IMR-90 (cell line): Measurements from ENCODE around the gene RBPJL. TPM values are rescaled to one million over a fixed set of nuclear protein-coding genes. Genes with fewer than 3 reads are reported as not detected.

ENCODE experiments used
- ATAC-seq: fragments of 200-7000 bp; cut with Tn5 transposase; 2 replicates; pipeline ENCODE4 v1.9.1; 2020; ENCODE audit warnings: low read depth, mild to moderate bottlenecking, moderate library complexity
- BruUV-seq: library from RNA; stranded (reverse); fragments of 400-500 nt; replicated peaks from 2 replicates; lab custom pipeline; 2021; lab: Mats Ljungman, UMichigan
- CTCF ChIA-PET: fragments of 300-600 bp; formaldehyde crosslinking; extraction: SDS; loops from one replicate; lab custom pipeline; 2021; ENCODE audit warnings: antibody characterized with exemption; lab: Yijun Ruan, JAX
- POLR2A ChIA-PET: fragments of 300-600 bp; sonication (Branson Sonifier 250); formaldehyde crosslinking; loops from one replicate; lab custom pipeline; 2022; ENCODE audit warnings: antibody characterized with exemption; ENCODE audit not compliant: unreplicated experiment; lab: Charles Lee
- DNase-seq: peaks from one replicate; pipeline ENCODE4 v3.0.0; 2013
- H2AFZ ChIP-seq: replicated peaks from 2 replicates; pipeline ENCODE3; 2013; ENCODE audit warnings: low read length, mild to moderate bottlenecking; ENCODE audit not compliant: poor library complexity
- H2AK5ac ChIP-seq: 2 replicates; pipeline ENCODE4 v1.6.1; 2013; ENCODE audit warnings: low read depth, low read length, inconsistent platforms
- H2AK9ac ChIP-seq: replicated peaks from 2 replicates; pipeline ENCODE3; 2013; ENCODE audit warnings: mild to moderate bottlenecking, low read depth, low read length, moderate library complexity; ENCODE audit not compliant: poor library complexity
- H2BK120ac ChIP-seq: 2 replicates; pipeline ENCODE4 v1.6.1; 2013; ENCODE audit warnings: low read depth, low read length, inconsistent platforms
- H2BK15ac ChIP-seq: 3 replicates; pipeline ENCODE4 v1.6.1; 2013; ENCODE audit warnings: low read depth, low read length, inconsistent platforms
- H2BK20ac ChIP-seq: 2 replicates; pipeline ENCODE4 v1.6.1; 2013; ENCODE audit warnings: low read depth, mild to moderate bottlenecking, inconsistent platforms, low read length, moderate library complexity
- H2BK5ac ChIP-seq: 2 replicates; pipeline ENCODE4 v1.6.1; 2013; ENCODE audit warnings: mild to moderate bottlenecking, low read depth, low read length, inconsistent platforms; ENCODE audit not compliant: poor library complexity, severe bottlenecking
- H3K14ac ChIP-seq: replicated peaks from 2 replicates; pipeline ENCODE4 v1.6.1; 2013; ENCODE audit warnings: low read depth, low read length, inconsistent platforms
- H3K18ac ChIP-seq: 2 replicates; pipeline ENCODE4 v1.6.1; 2013; ENCODE audit warnings: low read depth, low read length, control low read depth
- H3K23ac ChIP-seq: 2 replicates; pipeline ENCODE4 v1.6.1; 2013; ENCODE audit warnings: low read depth, low read length, inconsistent platforms
- H3K27ac ChIP-seq: 2 replicates; pipeline ENCODE4 v1.5.1; 2013; ENCODE audit warnings: mild to moderate bottlenecking, control low read depth, low read length; ENCODE audit not compliant: insufficient read depth
- H3K27me3 ChIP-seq: 2 replicates; pipeline ENCODE4 v1.6.1; 2013; ENCODE audit warnings: low read length; ENCODE audit not compliant: control insufficient read depth, insufficient read depth
- H3K36me3 ChIP-seq: 2 replicates; pipeline ENCODE4 v1.6.1; 2013; ENCODE audit warnings: low read length, mixed read lengths; ENCODE audit not compliant: control insufficient read depth, insufficient read depth
- H3K4ac ChIP-seq: 2 replicates; pipeline ENCODE4 v1.6.1; 2013; ENCODE audit warnings: low read depth, low read length, inconsistent platforms
- H3K4me1 ChIP-seq: 2 replicates; pipeline ENCODE4 v1.6.1; 2013; ENCODE audit warnings: low read length, mixed read lengths; ENCODE audit not compliant: control insufficient read depth, insufficient read depth
- H3K4me2 ChIP-seq: 2 replicates; pipeline ENCODE4 v1.6.1; 2013; ENCODE audit warnings: low read depth, mild to moderate bottlenecking, control low read depth, low read length, moderate library complexity
- H3K4me3 ChIP-seq: 2 replicates; pipeline ENCODE4 v1.5.1; 2013; ENCODE audit warnings: low read depth, mild to moderate bottlenecking, control low read depth, low read length, moderate library complexity; ENCODE audit not compliant: insufficient read depth
- H3K56ac ChIP-seq: 2 replicates; pipeline ENCODE4 v1.6.1; 2013; ENCODE audit warnings: low read length, inconsistent platforms; ENCODE audit not compliant: insufficient read depth; ENCODE audit errors: extremely low read depth
- H3K79me1 ChIP-seq, 2 experiments: 2 replicates each; pipeline ENCODE4 v1.6.1; 2013; ENCODE audit warnings: low read length in 2 of 2, inconsistent platforms in 1 of 2, low read depth in 1 of 2
- H3K9ac ChIP-seq: 2 replicates; pipeline ENCODE4 v1.6.1; 2013; ENCODE audit warnings: low read depth, low read length, control low read depth
- H3K9me1 ChIP-seq: 2 replicates; pipeline ENCODE4 v1.6.1; 2013; ENCODE audit warnings: low read length, inconsistent platforms; ENCODE audit not compliant: insufficient read depth
- H3K9me3 ChIP-seq: 2 replicates; pipeline ENCODE4 v1.6.1; 2013; ENCODE audit warnings: low read length; ENCODE audit not compliant: control insufficient read depth, insufficient read depth
- H4K20me1 ChIP-seq: 2 replicates; pipeline ENCODE4 v1.6.1; 2013; ENCODE audit warnings: low read length, inconsistent platforms; ENCODE audit not compliant: insufficient read depth
- H4K5ac ChIP-seq: 2 replicates; pipeline ENCODE4 v1.6.1; 2013; ENCODE audit warnings: mild to moderate bottlenecking, low read depth, low read length, control low read depth
- H4K8ac ChIP-seq, 2 experiments: 2 replicates each; pipeline ENCODE4 v1.6.1; 2013; ENCODE audit warnings: low read depth in 2 of 2, low read length in 2 of 2, control low read depth in 1 of 2, inconsistent platforms in 1 of 2
- H4K91ac ChIP-seq: 2 replicates; pipeline ENCODE4 v1.6.1; 2013; ENCODE audit warnings: low read depth, low read length, inconsistent platforms; ENCODE audit not compliant: insufficient read depth
- BHLHE40 ChIP-seq: fragments of 150-350 bp; IDR thresholded peaks from 2 replicates; pipeline ENCODE4 v1.6.1; 2016; ENCODE audit warnings: mild to moderate bottlenecking, low read depth, low read length
- CEBPB ChIP-seq: IDR thresholded peaks from 2 replicates; pipeline ENCODE4 v1.6.1; 2012; ENCODE audit warnings: low read depth, low read length, improper control_type of control experiment
- CHD1 ChIP-seq: IDR thresholded peaks from 2 replicates; pipeline ENCODE4 v1.6.1; 2012; ENCODE audit warnings: low read depth, low read length, improper control_type of control experiment
- FOS ChIP-seq: fragments of 150-350 bp; IDR thresholded peaks from 2 replicates; pipeline ENCODE4 v1.6.1; 2016; ENCODE audit warnings: low read depth, low read length
- MAFK ChIP-seq: IDR thresholded peaks from 2 replicates; pipeline ENCODE4 v1.6.1; 2012; ENCODE audit warnings: low read depth, low read length, improper control_type of control experiment
- MAZ ChIP-seq: IDR thresholded peaks from 2 replicates; pipeline ENCODE4 v1.6.1; 2012; ENCODE audit warnings: low read depth, mild to moderate bottlenecking, low read length, improper control_type of control experiment, moderate library complexity, borderline replicate concordance
- MXI1 ChIP-seq: IDR thresholded peaks from 2 replicates; pipeline ENCODE4 v1.6.1; 2012; ENCODE audit warnings: low read depth, mild to moderate bottlenecking, low read length, moderate library complexity, borderline replicate concordance
- NFE2L2 ChIP-seq: fragments of 150-350 bp; IDR thresholded peaks from 2 replicates; pipeline ENCODE4 v1.6.1; 2016; ENCODE audit warnings: low read depth, mild to moderate bottlenecking, low read length
- POLR2A ChIP-seq: IDR thresholded peaks from 2 replicates; pipeline ENCODE4 v1.6.1; 2012; ENCODE audit warnings: mild to moderate bottlenecking, low read depth, low read length
- RAD21 ChIP-seq: IDR thresholded peaks from 2 replicates; pipeline ENCODE4 v1.6.1; 2012; ENCODE audit warnings: low read length, improper control_type of control experiment
- RCOR1 ChIP-seq: IDR thresholded peaks from 2 replicates; pipeline ENCODE4 v1.6.1; 2012; ENCODE audit warnings: mild to moderate bottlenecking, low read length, improper control_type of control experiment; ENCODE audit not compliant: insufficient replicate concordance
- RFX5 ChIP-seq: IDR thresholded peaks from 2 replicates; pipeline ENCODE4 v1.8.0; 2012; ENCODE audit warnings: low read depth, mild to moderate bottlenecking, low read length, moderate library complexity
- SMC3 ChIP-seq: fragments of 150-350 bp; IDR thresholded peaks from 2 replicates; pipeline ENCODE4 v1.6.1; 2016; ENCODE audit warnings: low read depth, mild to moderate bottlenecking, antibody characterized with exemption, low read length, moderate library complexity
- WGBS, 2 experiments: methylation state at CpG; one replicate each; pipeline versions ENCODE4 v1.1.5 to v1.1.7; 2013; ENCODE audit warnings: missing lambda C conversion rate in 2 of 2; ENCODE audit not compliant: insufficient read length in 1 of 2; ENCODE audit errors: extremely low coverage in 2 of 2; 5-methylcytosine and 5-hydroxymethylcytosine counted together
- dilution Hi-C: fragments of 300-500 bp; cut with HindIII; formaldehyde crosslinking; loops from one replicate; pipeline ENCODE4 v1.14.3; 2018; ENCODE audit warnings: low sequenced_read_pairs; ENCODE audit not compliant: unreplicated experiment
- in situ Hi-C: fragments of 300-500 bp; cut with MboI; formaldehyde crosslinking; loops from 3 replicates; pipeline ENCODE4 v1.14.3; 2019; ENCODE audit warnings: low sequenced_read_pairs, inconsistent platforms, mixed read lengths
- intact Hi-C: fragments of 100-400 bp; cut with micrococcal nuclease; formaldehyde crosslinking; loops from 2 replicates; pipeline ENCODE4 v1.10.0; 2022
- polyA plus RNA-seq, 3 experiments: library from polyadenylated mRNA; depleted of rRNA; stranded (reverse); fragments of >200 nt; gene quantifications; 2 replicates each; pipeline ENCODE4 v1.2.3, GENCODE V29; 2012; ENCODE audit warnings: low replicate concordance in 1 of 3
- total RNA-seq: library from RNA; depleted of rRNA; stranded (reverse); fragments of >200 nt; gene quantifications from 2 replicates; pipeline ENCODE4 v1.2.3, GENCODE V29; 2012
- TF ChIP-seq, protein P1 (sequence below): fragments of 150-350 bp; IDR thresholded peaks from 2 replicates; pipeline ENCODE4 v1.6.1; 2016; ENCODE audit warnings: low read depth, mild to moderate bottlenecking, low read length, moderate library complexity, borderline replicate concordance
- TF ChIP-seq, protein P2 (sequence below): conservative IDR thresholded peaks from 2 replicates; pipeline ENCODE4 v1.5.1; 2012; ENCODE audit warnings: mild to moderate bottlenecking, low read depth, low read length, improper control_type of control experiment

RBPJL gene
- total and polyA plus RNA-seq, 2 of the 4 experiments (the other 2 are of a cell fraction): not detected

- TF ChIP-seq CEBPB: no peak
These were observed 23.7 kb upstream of the RBPJL start (continued) for GRCh38 chr20:45282700-45283550.

DNA sequence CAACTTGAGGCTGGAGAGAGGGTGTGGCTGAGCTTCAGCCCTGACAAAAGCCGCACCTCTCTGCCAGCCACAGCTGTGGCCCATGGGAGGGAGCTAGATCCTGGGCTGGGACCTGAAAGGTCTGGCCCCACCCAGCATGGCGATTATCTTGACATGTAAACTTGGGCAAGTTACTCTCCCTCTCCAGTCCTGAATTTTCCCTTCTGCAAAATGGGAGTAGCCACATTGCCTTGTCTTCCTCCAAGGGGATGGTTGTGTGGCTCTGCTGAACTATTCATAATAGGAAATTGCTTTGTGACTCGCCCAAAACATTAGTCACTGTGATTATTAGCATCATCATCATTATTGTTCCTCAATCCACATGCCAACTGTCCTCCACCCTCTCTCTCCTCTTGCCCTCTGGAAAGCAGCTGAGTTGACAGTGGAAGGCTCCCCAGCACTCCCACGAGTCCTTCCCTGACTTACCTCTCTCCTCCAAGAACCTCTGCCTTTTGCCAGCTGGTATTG lies 23.0 kb upstream of the RBPJL start:
- H2BK5ac ChIP-seq: no peak overlapping the region
- ATAC-seq (no peak), DNase-seq (no peak)
- H3K4me1 ChIP-seq: no peaks in the 10 kb centered on the region
- H3K4me3 ChIP-seq: no peak overlapping the region
- H4K20me1 ChIP-seq: no peaks in the 10 kb centered on the region
- H3K9ac ChIP-seq: no peak overlapping the region
- no peak overlapping the region for H3K4ac ChIP-seq
- H3K9me3 ChIP-seq: no peaks in the 10 kb centered on the region
- H3K79me1 ChIP-seq: no peaks in the 10 kb centered on the region
- dilution Hi-C loops (no loop called here), intact Hi-C loops (no loop called here), in situ Hi-C loops (loop anchor here (10.0 to 25.0 kb wide), 2 partner anchors 171 to 269 kb away; partner anchors contain the start of genes KCNS1, WFDC12 and WFDC5)
- no peak overlapping the region for H2BK20ac ChIP-seq
- H2AK5ac ChIP-seq: no peak overlapping the region
- no peaks in the 10 kb centered on the region for H3K36me3 ChIP-seq
- no peak overlapping the region for H2BK120ac ChIP-seq
- no peak overlapping the region for H2BK15ac ChIP-seq
- no peak overlapping the region for H3K23ac ChIP-seq
- no peak overlapping the region for H3K4me2 ChIP-seq
- peaks cover 31% of the 10 kb centered on the region for H3K27me3 ChIP-seq
- no peak overlapping the region for H3K14ac ChIP-seq
- H2AFZ ChIP-seq: no peak overlapping the region
- H2AK9ac ChIP-seq: no peak overlapping the region
- no peaks in the 10 kb centered on the region for H3K9me1 ChIP-seq
- ChIA-PET POLR2A (no interaction called here), CTCF (no interaction called here)
- WGBS, 2 experiments: no CpG with 5 or more reads among the region's 4 CpGs
- no peak overlapping the region for H4K91ac ChIP-seq
- H4K8ac ChIP-seq: no peak overlapping the region
- BruUV-seq: no TSS peak
- H3K27ac ChIP-seq: no peak overlapping the region
- H3K56ac ChIP-seq: no peak overlapping the region
- H4K5ac ChIP-seq: no peak overlapping the region
- no peak overlapping the region for H3K18ac ChIP-seq
- TF ChIP-seq MAFK (no peak), MAZ (no peak), RAD21 (no peak), CHD1 (no peak), NFE2L2 (no peak), FOS (no peak), BHLHE40 (no peak), SMC3 (no peak), RCOR1 (no peak), POLR2A (no peak), RFX5 (no peak), MXI1 (no peak)
- TF ChIP-seq, protein P1, sequence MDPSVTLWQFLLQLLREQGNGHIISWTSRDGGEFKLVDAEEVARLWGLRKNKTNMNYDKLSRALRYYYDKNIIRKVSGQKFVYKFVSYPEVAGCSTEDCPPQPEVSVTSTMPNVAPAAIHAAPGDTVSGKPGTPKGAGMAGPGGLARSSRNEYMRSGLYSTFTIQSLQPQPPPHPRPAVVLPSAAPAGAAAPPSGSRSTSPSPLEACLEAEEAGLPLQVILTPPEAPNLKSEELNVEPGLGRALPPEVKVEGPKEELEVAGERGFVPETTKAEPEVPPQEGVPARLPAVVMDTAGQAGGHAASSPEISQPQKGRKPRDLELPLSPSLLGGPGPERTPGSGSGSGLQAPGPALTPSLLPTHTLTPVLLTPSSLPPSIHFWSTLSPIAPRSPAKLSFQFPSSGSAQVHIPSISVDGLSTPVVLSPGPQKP: no peak
- TF ChIP-seq, protein P2, sequence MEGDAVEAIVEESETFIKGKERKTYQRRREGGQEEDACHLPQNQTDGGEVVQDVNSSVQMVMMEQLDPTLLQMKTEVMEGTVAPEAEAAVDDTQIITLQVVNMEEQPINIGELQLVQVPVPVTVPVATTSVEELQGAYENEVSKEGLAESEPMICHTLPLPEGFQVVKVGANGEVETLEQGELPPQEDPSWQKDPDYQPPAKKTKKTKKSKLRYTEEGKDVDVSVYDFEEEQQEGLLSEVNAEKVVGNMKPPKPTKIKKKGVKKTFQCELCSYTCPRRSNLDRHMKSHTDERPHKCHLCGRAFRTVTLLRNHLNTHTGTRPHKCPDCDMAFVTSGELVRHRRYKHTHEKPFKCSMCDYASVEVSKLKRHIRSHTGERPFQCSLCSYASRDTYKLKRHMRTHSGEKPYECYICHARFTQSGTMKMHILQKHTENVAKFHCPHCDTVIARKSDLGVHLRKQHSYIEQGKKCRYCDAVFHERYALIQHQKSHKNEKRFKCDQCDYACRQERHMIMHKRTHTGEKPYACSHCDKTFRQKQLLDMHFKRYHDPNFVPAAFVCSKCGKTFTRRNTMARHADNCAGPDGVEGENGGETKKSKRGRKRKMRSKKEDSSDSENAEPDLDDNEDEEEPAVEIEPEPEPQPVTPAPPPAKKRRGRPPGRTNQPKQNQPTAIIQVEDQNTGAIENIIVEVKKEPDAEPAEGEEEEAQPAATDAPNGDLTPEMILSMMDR: no peak
